Heart right ventricle (tissue), 16 donors: Measurements from ENCODE around the gene CDH23. TPM values are rescaled to one million over a fixed set of nuclear protein-coding genes. Genes with fewer than 3 reads are reported as not detected.
A peak's percentile ranks its signal among the peaks of the same experiment; 100 is the strongest.

Source experiments
- ATAC-seq, 8 donors: fragments of 200-7000 bp; cut with Tn5 transposase; one replicate each; pipeline ENCODE4 v1.9.1; 2020; ENCODE audit warnings: mild to moderate bottlenecking in 8 of 8, moderate library complexity in 8 of 8, moderate number of reproducible peaks in 1 of 8
- DNase-seq, 2 donors: peaks; one replicate each; pipeline ENCODE4 v3.0.0-alpha.2; 2020
- H3K27ac ChIP-seq, 10 donors: fragments of 200-600 bp; sonication (generic) in 2 of 10; one replicate each; pipeline versions ENCODE4 v1.5.0 to v1.8.0; 2020 to 2022; ENCODE audit warnings: mild to moderate bottlenecking in 3 of 10
- H3K27me3 ChIP-seq, 7 donors: fragments of 200-600 bp; one replicate each; pipeline ENCODE4 v1.8.0; 2021 to 2022; ENCODE audit warnings: mild to moderate bottlenecking in 2 of 7
- H3K36me3 ChIP-seq, 9 donors: fragments of 200-600 bp; sonication (generic) in 1 of 9; one replicate each; pipeline versions ENCODE4 v1.5.0 to v1.8.0; 2020 to 2022; ENCODE audit warnings: mild to moderate bottlenecking in 2 of 9
- H3K4me1 ChIP-seq, 9 donors: fragments of 200-600 bp; sonication (generic) in 1 of 9; one replicate each; pipeline versions ENCODE4 v1.5.0 to v1.8.0; 2020 to 2022; ENCODE audit warnings: mild to moderate bottlenecking in 4 of 9
- H3K4me3 ChIP-seq, 10 donors: fragments of 200-600 bp; sonication (generic) in 2 of 10; one replicate each; pipeline versions ENCODE4 v1.5.0 to v1.8.0; 2020 to 2022; ENCODE audit warnings: mild to moderate bottlenecking in 7 of 10, moderate library complexity in 2 of 10
- H3K9me3 ChIP-seq, 11 donors: fragments of 200-600 bp in 10 of 11; sonication (generic) in 2 of 11; one replicate each; pipeline versions ENCODE4 v1.5.0 to v1.8.0; 2013 to 2022; ENCODE audit warnings: mild to moderate bottlenecking in 2 of 11, control low read depth in 1 of 11, moderate library complexity in 1 of 11
- CTCF ChIP-seq, 9 donors: fragments of 200-600 bp; sonication (generic) in 2 of 9; IDR thresholded peaks; one replicate each; pipeline versions ENCODE4 v1.5.0 to v1.8.0; 2021 to 2022; ENCODE audit warnings: antibody characterized with exemption in 9 of 9, mild to moderate bottlenecking in 5 of 9, moderate library complexity in 1 of 9
- WGBS, 2 donors: extraction: QIAGEN DNeasy Blood & Tissue Kit; methylation state at CpG; one replicate each; pipeline ENCODE4 v1.1.7; 2013; ENCODE audit warnings: inconsistent platforms in 1 of 2; 5-methylcytosine and 5-hydroxymethylcytosine counted together
- intact Hi-C, 10 donors: fragments of 100-400 bp; cut with DNase I; formaldehyde crosslinking; loops; one replicate each; pipeline versions ENCODE4 v1.11.1 to v1.14.2; 2022
- polyA plus RNA-seq, 2 donors: library from polyadenylated mRNA; stranded (reverse); fragments of 200-250 nt; gene quantifications; one replicate each; pipeline ENCODE4 v1.2.3, GENCODE V29; 2013
- total RNA-seq, 10 donors: library from RNA; stranded (reverse); fragmentation: NEBNext Ultra II Directional in 3 of 10; extraction: Animal tissue kit (Norgen Biotek cat#: 25700) in 3 of 10; gene quantifications; one replicate each; pipeline versions ENCODE4 v1.2.1 to v1.2.4, GENCODE V29; 2021 to 2023
- donor health status: Arrhythmogenic right ventricular cardiomyopathy.
- donor health status: ischemic (EF 13 %, LVEDD 7.1; RV severe dilation, severe dysfunction).
- donor health status: healthy with polysubstance abuse.
- donor health status: DM: no; HTN: yes; CAD: no.
- donor health status: DM: no; HTN: no; CAD: no.
- donor health status: ischemic (EF 25% LVEDD 6.9; RV normal size, moderate dysfunction).
- donor health status: ischemic (EF 25% LVEDD 5.7; RV mildly dilated, moderate dysfunction).
- donor health status: healthy.
- donor health status: DM: yes; HTN: yes; CAD: no.
- donor health status: Ischemic cardiomyopathy.
- donor health status: ischemic (EF 35%, LVEDD 5.7; RV mildly dilated, moderate dysfunction).
- donor health status: nonischemic (EF 11% LVEDD 7.7; RV severe dilation, severe dysfunction).
- donor health status: DM: yes; HTN: yes; CAD: no.
- donor health status: PGD.
- donor health status: ischemic (EF 29% LVEDD 5.4; RV normal size, mild dysfunction).
- donor health status: nonischemic (EF 23%, LVEDD 6.1; RV moderate dilation, normal function).

Gene CDH23
- total and polyA plus RNA-seq, 12 donors: 1.1 to 7.7 (median 4.6) TPM

GRCh38 chr10:71694567-71694968, 297.8 kb downstream of the CDH23 start:
- WGBS, 2 donors: 56 to 70% methylated on average over 10 of the region's 10 CpGs
- intact Hi-C loops: loop anchor here in 1 of 10 donors (10.0 kb wide), 1 partner anchor 210 kb away; no protein-coding TSS in a partner anchor
- Histone ChIP-seq H3K27me3 (no peaks in the 10 kb centered on the region), H3K9me3 (peaks cover 0 to 10% (median 4%) of the 10 kb centered on the region in 11 donors), H3K4me1 (peaks cover 0 to 54% (median 47%) of the 10 kb centered on the region in 9 donors), H3K27ac (peak overlapping the region; percentile 15 to 88 (median 80)), H3K36me3 (peaks cover 0 to 7% (median 0%) of the 10 kb centered on the region in 9 donors), H3K4me3 (peak overlapping the region in 1 of 10 donors; percentile 7)
- ATAC-seq (peak; percentile 39 to 79 (median 65)), DNase-seq (peak in 1 of 2 donors; percentile 64)
- no peak for TF ChIP-seq CTCF (IDR thresholded peaks at IDR 0.05)

GRCh38 chr10:71695502-71696476, 299.1 kb downstream of the CDH23 start:
- intact Hi-C loops: loop anchor here in 3 of 10 donors (5.0 to 10.0 kb wide), 3 partner anchors 33 to 298 kb away; partner anchors contain the start of gene CDH23 (in 1 of the 3)
- 87 to 89% methylated on average over 14 of the region's 14 CpGs for WGBS, 2 donors
- peaks cover 0 to 10% (median 4%) of the 10 kb centered on the region in 11 donors for H3K9me3 ChIP-seq
- no peak for TF ChIP-seq CTCF (IDR thresholded peaks at IDR 0.05)
- DNase-seq: no peak
- no peak overlapping the region for H3K4me3 ChIP-seq
- H3K4me1 ChIP-seq: peaks cover 0 to 58% (median 51%) of the 10 kb centered on the region in 9 donors
- peak overlapping the region in 7 of 10 donors; percentile 76 to 88 (median 85) for H3K27ac ChIP-seq
- H3K36me3 ChIP-seq: peaks cover 0 to 7% (median 0%) of the 10 kb centered on the region in 9 donors
- no peaks in the 10 kb centered on the region for H3K27me3 ChIP-seq
- no peak for ATAC-seq

GRCh38 chr10:71696628-71697326, 300.1 kb downstream of the CDH23 start:
- no peaks in the 10 kb centered on the region for H3K27me3 ChIP-seq
- DNase-seq (peak; percentile 61 to 78), ATAC-seq (peak; percentile 47 to 73 (median 70))
- intact Hi-C loops: loop anchor here in 3 of 10 donors (5.0 to 10.0 kb wide), 3 partner anchors 34 to 299 kb away; partner anchors contain the start of gene CDH23 (in 1 of the 3)
- TF ChIP-seq CTCF (IDR thresholded peaks at IDR 0.05): peak; percentile 75 to 90 (median 84)
- H3K4me3 ChIP-seq: no peak overlapping the region
- peaks cover 0 to under 1% (median 0%) of the 10 kb centered on the region in 9 donors for H3K36me3 ChIP-seq
- peak overlapping the region in 2 of 10 donors; percentile 16 to 87 for H3K27ac ChIP-seq
- peaks cover 0 to 67% (median 57%) of the 10 kb centered on the region in 9 donors for H3K4me1 ChIP-seq
- peaks cover 0 to 3% (median 0%) of the 10 kb centered on the region in 11 donors for H3K9me3 ChIP-seq
- WGBS, 2 donors: 51 to 52% methylated on average over 10 of the region's 10 CpGs
